ENCODE measurements around the gene CELF2.

- TF ChIP-seq CTCF (IDR thresholded peaks at IDR 0.05; ENCODE audit: insufficient read depth, low read length, poor library complexity, severe bottlenecking) (no peak), EZH2phosphoT487 (conservative IDR thresholded peaks at IDR 0.05; ENCODE audit: low read length) (no peak)
These were observed 159.7 kb downstream of the CELF2 start for GRCh38 chr10:11177381-11177780.

Measured in SU-DHL-6 (cell line).